H4 (cell line): ENCODE data around the gene NECTIN1. TPM values are rescaled to one million over a fixed set of nuclear protein-coding genes. Genes with fewer than 3 reads are reported as not detected.
A peak's percentile ranks its signal among the peaks of the same experiment; 100 is the strongest.

Experiments used
- DNase-seq: peaks from one replicate; pipeline ENCODE4 v3.0.0-alpha.2; 2015; ENCODE audit warnings: low spot score
- total RNA-seq: library from RNA; depleted of rRNA; stranded (reverse); fragments of >200 nt; shearing (Covaris generic); gene quantifications from 2 replicates; pipeline ENCODE4 v1.2.3, GENCODE V29; 2014; rRNA removed

NECTIN1 gene, protein sequence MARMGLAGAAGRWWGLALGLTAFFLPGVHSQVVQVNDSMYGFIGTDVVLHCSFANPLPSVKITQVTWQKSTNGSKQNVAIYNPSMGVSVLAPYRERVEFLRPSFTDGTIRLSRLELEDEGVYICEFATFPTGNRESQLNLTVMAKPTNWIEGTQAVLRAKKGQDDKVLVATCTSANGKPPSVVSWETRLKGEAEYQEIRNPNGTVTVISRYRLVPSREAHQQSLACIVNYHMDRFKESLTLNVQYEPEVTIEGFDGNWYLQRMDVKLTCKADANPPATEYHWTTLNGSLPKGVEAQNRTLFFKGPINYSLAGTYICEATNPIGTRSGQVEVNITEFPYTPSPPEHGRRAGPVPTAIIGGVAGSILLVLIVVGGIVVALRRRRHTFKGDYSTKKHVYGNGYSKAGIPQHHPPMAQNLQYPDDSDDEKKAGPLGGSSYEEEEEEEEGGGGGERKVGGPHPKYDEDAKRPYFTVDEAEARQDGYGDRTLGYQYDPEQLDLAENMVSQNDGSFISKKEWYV
- 6.4 and 6.6 TPM in 2 replicates for total RNA-seq

DNA sequence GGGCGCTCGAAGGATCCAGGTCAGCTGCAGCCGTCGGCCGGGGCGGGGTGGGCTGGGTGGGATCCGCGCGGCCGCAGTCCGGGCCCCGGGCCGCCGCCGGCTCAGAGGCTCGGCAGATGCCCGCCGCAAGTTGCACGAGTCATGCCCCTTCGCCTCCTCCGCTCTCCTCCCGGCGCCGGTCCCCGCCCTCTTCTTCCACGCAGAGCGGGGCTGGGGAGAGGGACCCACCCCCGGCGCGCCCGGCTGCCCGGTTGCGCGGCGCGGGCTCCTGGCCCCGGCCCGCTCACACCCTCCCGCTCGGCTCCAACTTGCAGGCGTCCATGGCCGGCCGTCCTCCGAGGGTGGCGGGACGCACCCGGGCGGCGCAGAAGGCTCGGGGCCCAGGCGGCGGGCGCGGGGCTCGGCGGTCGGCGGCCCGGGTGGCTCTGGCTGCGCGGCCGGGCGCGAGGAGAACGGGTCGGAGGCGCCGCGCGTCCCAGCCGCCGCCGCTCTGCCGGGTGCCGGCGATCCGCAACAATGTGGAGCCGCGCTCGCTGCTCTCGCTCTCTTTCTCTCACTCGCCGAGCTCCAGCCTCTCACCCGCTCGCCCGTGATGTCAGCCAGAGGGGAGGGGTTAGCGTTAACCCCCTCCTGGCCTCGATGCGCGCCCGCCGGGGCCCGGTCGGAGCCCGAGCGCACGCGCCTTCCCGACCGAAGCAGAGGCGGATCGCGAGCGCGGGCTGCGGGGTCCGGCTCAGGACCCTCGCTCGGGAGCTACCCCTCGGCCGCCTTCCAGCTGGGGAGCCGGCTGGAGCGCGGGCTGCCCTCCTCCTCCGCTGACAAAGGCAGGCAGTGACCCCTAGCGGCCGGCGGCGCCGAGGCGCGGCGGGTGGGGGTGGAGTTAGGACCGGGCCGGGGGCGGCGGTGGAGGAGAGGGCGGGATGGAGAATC, at the start of gene NECTIN1:
Gene NECTIN1, minus strand, starts transcription at position 550 of the 930 bp plus-strand sequence. CDS start 647 bp downstream, outside the sequence.
- DNase-seq, result peak; percentile 70

DNA sequence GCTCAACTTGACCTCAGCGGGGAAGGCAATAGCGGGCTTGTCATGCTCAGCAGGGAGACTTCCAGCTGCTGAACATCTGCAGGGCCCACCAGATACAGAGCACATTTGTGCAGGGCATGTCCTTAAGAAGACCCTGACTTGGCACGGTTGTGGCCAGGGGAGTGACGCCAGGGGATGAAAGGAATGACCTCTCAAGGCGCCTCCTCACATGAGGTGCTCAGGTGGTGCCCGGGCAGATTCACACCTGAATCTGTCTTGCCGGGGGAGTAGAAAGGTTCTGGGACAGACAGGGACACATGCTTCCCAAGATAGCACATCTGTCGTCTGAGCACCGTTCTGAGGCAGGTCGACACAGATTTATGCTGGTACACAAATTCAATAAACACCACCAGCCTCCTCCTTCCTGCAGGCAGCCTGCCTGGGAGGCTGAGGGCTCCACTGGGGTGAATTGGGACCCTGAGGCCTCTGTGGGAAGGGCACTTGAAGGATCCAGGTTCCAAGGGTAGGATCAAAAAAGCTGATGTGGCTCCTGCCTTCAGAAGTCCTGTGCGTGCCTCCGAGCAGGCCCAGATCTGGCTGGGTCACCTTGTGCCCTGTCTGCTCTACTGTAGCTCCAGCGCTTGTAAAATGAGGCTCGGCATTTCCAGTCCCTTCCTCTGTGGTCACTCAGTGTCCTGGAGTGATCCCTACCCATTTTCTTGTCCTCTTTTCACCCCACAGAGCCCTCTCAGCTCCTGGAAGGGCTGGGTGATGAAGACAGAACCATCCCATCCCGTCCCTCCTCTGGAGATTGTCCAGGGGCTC, 49.6 kb upstream of the NECTIN1 start:
- no peak for DNase-seq

- no peak for DNase-seq
Observed at GRCh38 chr11:119777940-119778339, 48.9 kb upstream of the NECTIN1 start.

DNA sequence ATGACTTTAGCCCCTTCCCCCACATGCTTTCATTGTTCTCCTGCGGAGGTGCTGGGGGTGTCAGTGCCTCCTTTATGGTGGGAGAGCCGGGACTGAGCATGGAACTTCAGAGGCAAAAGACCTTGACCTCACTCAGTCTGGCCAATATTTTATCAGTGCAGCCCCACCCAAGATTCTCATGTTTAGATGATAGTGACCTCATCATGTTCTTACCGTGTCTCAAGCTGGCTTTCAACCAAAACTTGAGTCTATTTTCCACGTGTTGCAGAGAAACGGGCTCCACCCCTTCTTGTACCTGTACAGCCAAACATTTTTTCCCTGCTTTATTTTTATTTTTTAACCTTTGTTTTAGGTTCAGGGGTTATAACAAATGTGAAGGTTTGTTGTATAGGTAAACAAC, 47.7 kb upstream of the NECTIN1 start:
- DNase-seq, result no peak

- no peak for DNase-seq
Observed at GRCh38 chr11:119776031-119776636, 47.1 kb upstream of the NECTIN1 start.

- no peak for DNase-seq
Observed at GRCh38 chr11:119774172-119774763, 45.3 kb upstream of the NECTIN1 start.

GRCh38 chr11:119772641-119773415, 43.8 kb upstream of the NECTIN1 start:
- no peak for DNase-seq

DNA sequence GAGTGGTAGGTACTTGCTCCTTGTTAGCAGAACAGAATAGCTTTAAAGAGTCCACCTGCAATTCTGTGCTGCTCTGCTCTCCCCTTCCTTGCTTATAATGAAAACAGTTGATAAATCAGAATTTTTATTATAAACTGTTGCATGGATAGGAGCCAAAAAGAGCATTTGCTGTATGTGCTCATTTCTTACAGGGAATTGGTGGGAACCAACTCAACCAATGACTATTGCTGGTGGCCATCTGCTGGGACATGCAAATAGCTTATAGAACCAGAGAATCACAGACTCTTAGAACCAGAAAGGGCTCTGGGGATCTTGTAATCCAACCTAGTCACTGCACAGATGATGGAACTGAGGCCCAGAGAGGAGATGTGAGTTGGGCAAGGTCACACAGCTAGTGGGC, 43.1 kb upstream of the NECTIN1 start:
- DNase-seq, result no peak

DNA sequence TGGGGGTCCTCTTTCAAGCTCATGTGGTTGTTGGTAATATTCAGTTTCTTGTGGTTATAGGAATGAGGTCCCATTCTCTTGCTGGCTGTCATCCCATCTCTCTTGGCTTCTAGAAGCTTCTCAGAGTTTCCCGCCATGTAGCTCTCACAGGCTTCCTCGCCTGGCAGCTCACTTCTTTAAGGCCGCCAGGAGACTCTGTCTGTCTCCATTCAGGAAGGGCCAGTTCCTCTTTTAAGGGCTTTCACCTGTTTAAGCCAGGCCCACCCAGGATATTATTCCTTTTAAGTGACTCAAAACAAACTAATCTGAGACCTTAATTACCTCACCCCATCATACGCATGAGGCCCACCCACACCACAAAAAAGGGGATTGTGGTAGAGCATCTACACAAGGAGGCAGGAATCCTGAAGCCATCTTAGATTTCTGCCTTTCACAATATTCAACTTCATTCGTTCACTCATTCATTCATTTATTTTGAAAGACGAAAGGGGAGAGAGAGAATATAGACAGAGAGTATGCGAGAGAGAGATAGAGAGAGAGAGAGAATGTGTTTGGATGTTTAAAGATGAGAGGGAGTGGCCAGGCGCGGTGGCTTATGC, 42.3 kb upstream of the NECTIN1 start:
- no peak for DNase-seq

DNA sequence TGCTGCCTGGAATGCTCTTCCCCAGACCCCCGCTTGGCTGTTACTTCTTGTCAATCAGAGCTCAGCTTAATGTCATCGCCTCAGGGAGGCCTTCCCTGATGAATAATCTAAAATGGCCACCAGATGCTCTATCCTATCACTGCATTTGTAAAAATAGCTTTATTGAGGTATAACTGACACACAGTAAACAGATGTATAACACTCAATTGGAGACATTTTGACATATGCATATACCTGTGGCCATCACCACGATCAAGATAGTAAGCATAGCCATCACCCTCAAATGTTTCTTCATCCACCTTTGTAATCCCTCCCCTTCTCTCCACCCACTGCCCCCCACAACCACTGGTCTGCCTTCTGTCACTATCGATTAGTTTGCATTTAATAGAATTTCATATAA, 36.6 kb upstream of the NECTIN1 start:
- DNase-seq, result no peak

DNA sequence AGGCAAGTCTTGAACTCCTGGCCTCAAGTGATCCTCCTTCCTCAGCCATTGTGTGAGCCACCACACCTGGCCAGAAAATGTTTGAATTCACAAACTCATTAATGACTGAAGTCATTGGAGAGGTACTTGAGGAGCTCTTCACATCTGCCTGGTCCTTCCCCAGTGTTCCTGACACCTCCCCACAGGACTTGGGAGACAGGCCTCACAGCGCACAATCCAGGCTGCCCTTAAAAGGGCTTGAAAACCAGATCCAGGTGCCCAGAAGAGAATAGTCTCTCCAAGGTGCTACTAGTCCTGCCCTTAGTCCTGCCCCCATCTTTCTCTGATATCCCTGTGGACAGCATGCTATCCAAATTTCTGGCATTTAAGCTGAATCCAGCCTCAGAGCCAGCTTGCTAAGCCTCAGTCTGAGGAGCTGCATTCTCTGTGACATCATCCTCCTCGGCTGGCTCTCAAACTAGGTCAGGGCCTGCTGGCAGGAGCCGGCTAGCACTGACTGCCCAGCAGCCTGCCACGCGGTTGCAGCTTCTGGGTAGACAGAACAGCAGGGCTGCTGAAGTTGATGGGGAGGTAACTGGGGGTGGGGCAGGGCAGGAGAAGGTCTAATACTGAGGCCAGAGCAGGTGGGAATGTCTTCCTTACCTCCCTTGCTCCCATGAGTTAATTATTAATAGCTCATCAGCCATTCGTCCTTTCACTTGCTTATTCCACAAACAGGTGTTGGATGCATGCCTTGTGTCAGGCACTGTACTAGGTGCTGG, 35.3 kb upstream of the NECTIN1 start:
- DNase-seq, result peak; percentile 48

DNA sequence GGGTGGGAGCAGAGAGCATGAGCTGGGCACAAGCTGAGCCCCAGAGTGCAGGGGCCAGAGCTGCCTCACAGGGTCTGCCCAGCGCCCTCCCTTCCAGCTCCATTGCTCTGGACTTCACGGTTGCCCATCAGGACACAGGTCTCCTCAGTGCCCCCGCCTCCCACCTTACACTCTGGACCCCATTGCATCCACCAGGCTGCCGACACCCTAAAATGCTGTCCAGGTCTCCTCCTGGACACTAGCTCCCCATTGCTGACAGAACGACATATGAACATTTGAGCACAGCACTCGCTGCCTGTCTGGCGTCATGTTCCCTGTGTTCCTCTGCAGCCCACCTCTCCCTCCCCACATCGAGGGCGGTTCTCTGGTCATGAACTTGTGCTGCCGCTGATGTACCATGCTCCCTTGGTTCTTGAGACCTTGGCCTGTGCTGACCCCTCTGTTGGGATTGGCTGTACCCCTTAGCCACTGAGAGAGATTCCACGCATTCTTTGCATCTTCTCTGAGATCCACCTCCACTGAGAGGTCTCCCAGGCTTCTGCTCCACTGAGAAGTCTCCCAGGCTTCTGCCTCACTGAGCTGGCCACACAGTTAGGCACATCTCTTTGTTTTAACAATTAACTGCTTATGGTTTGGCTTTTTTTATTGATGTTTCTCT, 34.2 kb upstream of the NECTIN1 start:
- DNase-seq, result no peak

DNA sequence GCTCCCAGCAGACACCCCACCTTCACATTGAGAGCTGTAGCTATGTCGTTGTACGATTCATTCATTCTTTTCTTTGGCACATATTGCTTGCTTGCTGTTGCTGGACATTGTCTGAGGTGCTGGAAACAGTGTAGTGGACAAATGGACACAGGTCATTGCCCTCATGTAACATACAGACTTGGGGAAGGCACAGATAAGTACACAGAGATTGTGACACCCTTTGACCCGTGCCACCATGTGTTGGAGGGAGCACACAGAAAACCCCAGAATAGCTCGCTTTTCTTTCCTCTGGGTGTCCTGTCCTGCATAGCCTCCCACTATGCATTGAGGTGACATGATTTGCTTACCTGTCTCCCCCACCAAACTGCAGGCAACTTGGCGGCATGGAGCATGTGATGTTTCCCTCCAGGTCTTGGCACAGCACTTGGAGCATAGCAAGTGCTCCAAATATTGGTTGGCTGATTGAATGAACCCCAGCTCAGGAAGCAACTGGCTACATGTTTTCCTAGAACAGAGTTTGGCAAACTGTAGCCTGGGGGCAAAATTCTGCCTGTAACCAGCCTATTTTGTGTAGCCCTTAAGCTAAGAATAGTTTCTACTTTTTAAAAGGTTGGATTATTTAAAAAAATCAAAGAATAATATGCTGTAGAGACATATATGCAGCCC, 30.9 kb upstream of the NECTIN1 start:
- no peak for DNase-seq

DNA sequence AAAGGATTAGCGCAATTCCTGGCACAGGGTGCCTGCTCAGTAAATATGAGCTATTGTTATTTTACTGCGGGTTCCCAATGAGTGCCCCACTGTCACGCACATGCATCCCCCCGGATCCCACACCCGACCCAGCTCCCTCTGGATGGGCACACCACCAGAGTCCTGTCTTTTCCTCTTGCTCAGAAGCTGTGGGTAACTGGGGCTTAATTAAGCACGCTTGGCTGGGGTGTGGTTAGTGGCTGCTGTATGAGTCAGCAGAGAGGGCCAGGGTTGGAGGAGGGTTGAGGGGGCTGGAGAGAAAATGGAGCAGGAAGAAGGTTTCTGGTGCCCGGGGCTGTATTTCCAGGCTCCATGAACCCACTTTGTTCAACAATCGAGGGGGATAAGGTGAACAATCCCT, 30.3 kb upstream of the NECTIN1 start:
- DNase-seq, result peak; percentile 88

DNA sequence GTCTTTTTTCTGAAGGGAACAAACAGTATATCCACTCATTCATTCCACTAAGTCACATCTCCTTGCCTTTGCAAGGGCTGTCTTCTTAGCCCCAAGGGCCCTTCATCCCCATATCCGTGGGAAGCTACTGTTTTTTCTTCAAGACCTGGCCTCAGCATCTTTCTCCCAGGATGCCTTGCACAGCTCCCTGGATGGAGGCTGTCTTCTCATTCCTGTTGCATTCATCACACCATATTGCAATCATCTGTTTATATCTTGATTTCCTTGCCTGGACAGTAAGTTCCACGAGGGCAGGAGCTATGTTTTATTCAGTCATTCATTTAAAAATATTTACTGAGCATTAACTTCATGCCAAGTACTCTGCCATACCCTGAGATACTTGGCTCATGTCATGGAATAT, 29.3 kb upstream of the NECTIN1 start:
- peak; percentile 60 for DNase-seq

- DNase-seq, result no peak
Observed at GRCh38 chr11:119757378-119757777, 28.4 kb upstream of the NECTIN1 start.

- no peak for DNase-seq
Observed at GRCh38 chr11:119756169-119756865, 27.3 kb upstream of the NECTIN1 start.
